ENCODE results near the gene ZNF827. TPM values are rescaled to one million over a fixed set of nuclear protein-coding genes. Genes with fewer than 3 reads are reported as not detected.

ZNF827 gene
- total RNA-seq, 1 experiment from 2014 or later: 29.4 TPM

DNA sequence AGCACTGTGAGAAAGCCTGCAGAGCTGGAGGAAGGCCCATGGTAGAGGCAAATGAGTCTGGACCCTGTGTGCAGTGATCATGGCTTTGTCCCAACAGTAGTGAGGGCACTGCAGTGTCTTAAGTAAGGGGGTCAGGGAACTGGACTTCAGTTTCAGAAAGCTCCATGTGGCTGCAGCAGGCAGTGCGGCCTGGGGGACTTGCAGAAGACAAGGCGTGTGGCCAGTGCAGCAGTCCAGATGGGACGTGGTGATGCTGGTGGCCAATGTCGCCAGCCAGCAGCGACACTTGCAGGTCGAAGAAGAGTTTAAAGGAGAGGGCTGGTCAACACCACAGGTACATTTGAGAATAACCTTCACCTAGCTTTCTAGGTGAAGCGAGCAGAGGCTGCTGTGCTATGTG, 113.4 kb downstream of the ZNF827 start:
- Histone ChIP-seq H3T11ph (ENCODE audit: low read length) (no peak overlapping the region), H4K91ac (ENCODE audit: insufficient read length, low read depth, low read length) (no peak overlapping the region), H3K9me3 (ENCODE audit: control insufficient read depth, low read depth, low read length) (no peaks in the 10 kb centered on the region), H3K9ac (ENCODE audit: extremely low read depth, insufficient read length, low read length) (no peak overlapping the region), H3K14ac (ENCODE audit: insufficient read depth, low read length) (no peak overlapping the region; the same call in 1 of the 2 replicates), H2BK12ac (ENCODE audit: insufficient read length, low read depth, low read length) (no peak overlapping the region), H3K79me1 (ENCODE audit: insufficient read depth, low read depth, low read length, poor library complexity, severe bottlenecking) (no peaks in the 10 kb centered on the region), H4K8ac (replicated peaks; ENCODE audit: insufficient read length, low read depth, low read length) (no peak overlapping the region), H3K23ac (ENCODE audit: insufficient read length, low read depth, low read length) (no peak overlapping the region), H3K4ac (ENCODE audit: low read depth, low read length) (no peak overlapping the region), H2AK5ac (ENCODE audit: insufficient read length, low read length) (no peak overlapping the region), H3K27ac (ENCODE audit: insufficient read length, low read depth, low read length) (no peak overlapping the region), H3K79me2 (ENCODE audit: insufficient read depth, low read length) (no peaks in the 10 kb centered on the region), H2AFZ (ENCODE audit: low read length) (no peak overlapping the region), H2BK120ac (ENCODE audit: low read depth, low read length, poor library complexity, severe bottlenecking) (no peak overlapping the region), H2BK20ac (ENCODE audit: low read depth, low read length, poor library complexity, severe bottlenecking) (no peak overlapping the region), H3K4me2 (ENCODE audit: insufficient read depth, insufficient read length, low read length) (no peak overlapping the region), H4K20me1 (ENCODE audit: control insufficient read depth, insufficient read depth, insufficient read length) (no peaks in the 10 kb centered on the region), H2BK15ac (ENCODE audit: low read depth, low read length) (no peak overlapping the region), H3K23me2 (ENCODE audit: insufficient read length, low read depth, low read length, poor library complexity, severe bottlenecking) (no peaks in the 10 kb centered on the region), H3K56ac (ENCODE audit: insufficient read length, low read depth, low read length) (no peak overlapping the region), H3K18ac (ENCODE audit: insufficient read length, low read depth, low read length) (no peak overlapping the region), H4K5ac (ENCODE audit: insufficient read length, low read depth, low read length) (no peak overlapping the region), H3K4me1 (ENCODE audit: insufficient read depth, low read length) (peaks cover 8% of the 10 kb centered on the region; the same call in 1 of the 2 replicates), H3K27me3 (ENCODE audit: insufficient read depth, low read length) (no peaks in the 10 kb centered on the region), H2BK5ac (ENCODE audit: insufficient read length, low read length) (no peak overlapping the region)
- DNase-seq: peak; percentile 37
- TF ChIP-seq, protein P1, sequence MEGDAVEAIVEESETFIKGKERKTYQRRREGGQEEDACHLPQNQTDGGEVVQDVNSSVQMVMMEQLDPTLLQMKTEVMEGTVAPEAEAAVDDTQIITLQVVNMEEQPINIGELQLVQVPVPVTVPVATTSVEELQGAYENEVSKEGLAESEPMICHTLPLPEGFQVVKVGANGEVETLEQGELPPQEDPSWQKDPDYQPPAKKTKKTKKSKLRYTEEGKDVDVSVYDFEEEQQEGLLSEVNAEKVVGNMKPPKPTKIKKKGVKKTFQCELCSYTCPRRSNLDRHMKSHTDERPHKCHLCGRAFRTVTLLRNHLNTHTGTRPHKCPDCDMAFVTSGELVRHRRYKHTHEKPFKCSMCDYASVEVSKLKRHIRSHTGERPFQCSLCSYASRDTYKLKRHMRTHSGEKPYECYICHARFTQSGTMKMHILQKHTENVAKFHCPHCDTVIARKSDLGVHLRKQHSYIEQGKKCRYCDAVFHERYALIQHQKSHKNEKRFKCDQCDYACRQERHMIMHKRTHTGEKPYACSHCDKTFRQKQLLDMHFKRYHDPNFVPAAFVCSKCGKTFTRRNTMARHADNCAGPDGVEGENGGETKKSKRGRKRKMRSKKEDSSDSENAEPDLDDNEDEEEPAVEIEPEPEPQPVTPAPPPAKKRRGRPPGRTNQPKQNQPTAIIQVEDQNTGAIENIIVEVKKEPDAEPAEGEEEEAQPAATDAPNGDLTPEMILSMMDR (conservative IDR thresholded peaks at IDR 0.05): no peak
- Mint-ChIP-seq H3K9me3 (no peaks in the 10 kb centered on the region), H3K36me3 (ENCODE audit: insufficient read depth in 1 of 3, low read depth in 3 of 3) (peaks cover 18 to 52% (median 23%) of the 10 kb centered on the region in 3 experiments; a peak in 6 of 7 replicates), H3K4me1 (peaks cover 48 to 58% of the 10 kb centered on the region in 2 experiments), H3K27ac (peak overlapping the region in 2 of 3 experiments; percentile 31 to 36; a peak in 2 of 7 replicates), H3K4me3 (no peak overlapping the region), H3K27me3 (ENCODE audit: low read depth) (no peaks in the 10 kb centered on the region)
- WGBS (ENCODE audit: extremely low coverage, insufficient read length, low lambda C conversion rate): no CpG with 5 or more reads among the region's 7 CpGs

All from H9 (cell line).